GM19468 (cell line): ENCODE measurements around the gene PPP1R13L.
A peak's percentile ranks its signal among the peaks of the same experiment; 100 is the strongest.

Experiments
- ATAC-seq: cut with Tn5 transposase; IDR thresholded peaks from one replicate; pipeline ENCODE4 v1.9.1; 2021; ENCODE audit warnings: mild to moderate bottlenecking, moderate library complexity, moderate number of reproducible peaks; ENCODE audit not compliant: unreplicated experiment; ENCODE audit errors: extremely low read depth

Gene PPP1R13L, protein sequence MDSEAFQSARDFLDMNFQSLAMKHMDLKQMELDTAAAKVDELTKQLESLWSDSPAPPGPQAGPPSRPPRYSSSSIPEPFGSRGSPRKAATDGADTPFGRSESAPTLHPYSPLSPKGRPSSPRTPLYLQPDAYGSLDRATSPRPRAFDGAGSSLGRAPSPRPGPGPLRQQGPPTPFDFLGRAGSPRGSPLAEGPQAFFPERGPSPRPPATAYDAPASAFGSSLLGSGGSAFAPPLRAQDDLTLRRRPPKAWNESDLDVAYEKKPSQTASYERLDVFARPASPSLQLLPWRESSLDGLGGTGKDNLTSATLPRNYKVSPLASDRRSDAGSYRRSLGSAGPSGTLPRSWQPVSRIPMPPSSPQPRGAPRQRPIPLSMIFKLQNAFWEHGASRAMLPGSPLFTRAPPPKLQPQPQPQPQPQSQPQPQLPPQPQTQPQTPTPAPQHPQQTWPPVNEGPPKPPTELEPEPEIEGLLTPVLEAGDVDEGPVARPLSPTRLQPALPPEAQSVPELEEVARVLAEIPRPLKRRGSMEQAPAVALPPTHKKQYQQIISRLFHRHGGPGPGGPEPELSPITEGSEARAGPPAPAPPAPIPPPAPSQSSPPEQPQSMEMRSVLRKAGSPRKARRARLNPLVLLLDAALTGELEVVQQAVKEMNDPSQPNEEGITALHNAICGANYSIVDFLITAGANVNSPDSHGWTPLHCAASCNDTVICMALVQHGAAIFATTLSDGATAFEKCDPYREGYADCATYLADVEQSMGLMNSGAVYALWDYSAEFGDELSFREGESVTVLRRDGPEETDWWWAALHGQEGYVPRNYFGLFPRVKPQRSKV

DNA sequence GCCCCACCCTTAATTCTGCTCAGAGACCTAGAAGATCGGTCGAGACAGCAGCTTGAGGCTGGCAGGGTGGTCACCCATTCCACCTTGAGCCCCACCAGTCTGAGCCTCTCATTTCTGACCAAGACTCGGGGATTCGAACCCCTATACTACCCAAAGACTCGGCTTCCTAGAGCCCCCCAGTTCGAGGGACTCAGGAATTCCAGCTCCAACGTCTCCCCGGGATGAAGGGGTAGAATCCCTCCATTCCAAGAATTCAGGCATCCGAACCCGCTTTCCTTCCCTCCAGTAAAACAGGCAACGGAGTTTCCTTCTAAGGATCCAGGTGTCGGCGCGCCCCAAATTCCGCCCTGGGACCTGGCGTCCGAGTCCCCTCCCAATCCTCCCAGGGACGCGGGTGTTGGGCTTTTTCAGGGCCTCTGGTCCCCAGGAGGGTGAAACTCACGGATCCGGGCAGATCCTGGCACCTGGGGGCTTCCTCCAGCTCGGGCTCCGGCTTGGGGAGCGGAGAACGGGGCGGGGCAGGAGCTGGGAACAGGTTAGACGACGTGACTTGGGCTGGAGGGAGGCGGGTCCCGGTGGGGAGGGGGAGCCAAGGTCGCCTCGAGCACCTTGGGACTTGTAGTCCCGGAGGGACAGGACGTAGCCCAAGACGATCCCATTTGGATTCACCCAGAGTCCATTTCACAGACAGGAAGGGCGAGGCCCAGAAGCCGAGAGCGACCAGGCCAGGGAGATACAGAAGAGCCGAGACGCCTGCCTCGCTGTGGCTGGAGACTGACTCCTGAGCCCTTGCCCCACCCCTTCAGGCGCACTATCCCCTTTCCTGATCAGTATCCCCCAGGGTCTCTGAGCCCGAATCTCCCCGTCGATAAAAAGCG is at the start of gene PPP1R13L:
PPP1R13L (minus strand) TSS at position 513 of the 878 bp plus-strand sequence. CDS start 6,751 bp downstream, outside the sequence.
- no peak for ATAC-seq

DNA sequence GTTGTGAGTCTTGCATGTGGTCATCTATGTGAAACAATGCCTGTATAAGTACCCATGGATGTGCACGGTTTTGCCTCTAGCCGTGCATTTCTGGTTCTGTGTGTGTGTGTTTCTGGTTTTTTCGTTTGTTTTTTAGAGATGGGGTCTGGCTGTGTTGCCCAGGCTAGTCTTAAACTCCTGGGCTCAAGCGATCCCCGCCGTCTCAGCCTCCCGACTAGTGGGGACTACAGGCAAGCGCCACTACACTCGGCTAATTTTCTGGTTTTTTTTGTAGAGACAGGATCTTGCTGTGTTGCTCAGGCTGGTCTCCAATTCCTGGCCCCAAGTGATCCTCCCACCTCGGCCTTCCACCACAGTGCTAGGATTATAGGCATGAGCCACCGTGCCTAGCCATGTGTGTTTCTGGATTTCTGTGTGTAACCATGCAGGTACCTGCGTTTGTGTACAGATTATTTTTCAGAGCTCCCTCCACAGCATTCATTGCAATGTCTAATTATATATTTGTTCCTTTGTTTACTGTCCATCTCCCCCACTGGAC is 47.0 kb upstream of the PPP1R13L start:
- no peak for ATAC-seq

DNA sequence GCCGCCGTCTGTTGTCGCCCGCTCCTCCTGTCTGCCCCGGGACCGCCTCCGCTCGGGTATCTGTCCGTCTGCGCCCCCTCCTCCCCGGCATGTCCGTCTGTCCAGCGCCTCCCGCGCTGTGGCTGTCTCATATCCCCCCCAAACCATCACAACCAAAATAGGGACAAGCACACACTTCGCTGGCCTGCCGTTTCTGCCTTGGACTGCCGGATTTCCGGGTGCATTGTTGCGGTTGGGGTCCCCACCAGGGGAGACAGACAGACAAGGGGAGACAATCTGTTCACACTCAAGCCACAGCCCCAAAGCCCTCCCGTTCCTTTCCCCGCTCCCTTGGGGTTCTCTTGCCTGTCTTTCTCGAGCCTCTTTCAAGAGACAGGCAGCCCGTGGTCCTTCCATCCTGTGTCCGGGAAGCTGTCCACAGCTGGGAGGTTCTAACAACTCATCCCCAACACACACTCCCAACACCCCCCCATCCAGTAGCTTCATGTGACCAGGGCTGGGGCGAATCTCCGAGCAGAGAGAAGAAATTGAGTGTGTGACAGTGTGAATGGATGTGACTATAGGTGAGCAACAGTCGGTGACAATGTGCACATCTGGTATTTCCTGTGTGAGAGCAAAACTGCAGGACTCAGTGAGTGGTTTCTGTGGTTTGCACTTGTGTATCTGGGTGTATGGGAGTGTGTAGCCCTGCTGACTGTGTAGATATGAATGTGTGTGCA is 46.4 kb upstream of the PPP1R13L start:
- no peak for ATAC-seq

DNA sequence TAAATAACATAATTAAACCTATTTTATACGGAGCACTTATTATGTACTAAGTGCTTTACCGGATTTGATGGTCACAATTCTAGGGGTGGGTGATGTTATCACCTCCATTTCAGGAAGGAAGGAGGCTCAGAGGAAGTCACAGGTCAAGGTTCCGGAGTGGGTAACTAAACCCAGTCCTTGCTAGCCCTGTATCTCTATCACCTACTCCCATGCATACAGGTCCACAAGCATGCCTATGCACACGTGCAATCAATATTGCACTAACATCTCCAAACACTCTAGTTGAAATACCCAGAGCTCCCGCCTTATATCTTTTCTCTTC is 45.1 kb upstream of the PPP1R13L start:
- no peak for ATAC-seq

DNA sequence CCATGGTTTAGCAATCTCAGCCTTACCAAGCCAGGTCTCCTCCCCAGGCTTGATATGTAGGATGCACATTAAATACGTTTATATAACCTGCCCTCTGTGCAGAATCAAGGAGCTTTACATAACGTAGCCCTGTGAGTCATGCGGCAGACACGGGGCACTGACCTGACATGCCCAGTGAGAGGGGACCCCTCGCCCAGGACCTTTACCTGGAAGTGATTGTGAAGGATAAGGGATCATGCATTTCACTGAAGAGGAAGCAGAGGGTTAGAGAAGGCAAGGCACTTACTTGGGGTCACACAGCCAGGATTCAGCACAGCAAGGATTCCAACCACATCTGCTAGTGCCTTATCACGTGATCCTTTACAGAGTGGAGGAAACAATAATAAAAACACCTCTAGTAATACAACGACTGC is 44.0 kb upstream of the PPP1R13L start:
- no peak for ATAC-seq

DNA sequence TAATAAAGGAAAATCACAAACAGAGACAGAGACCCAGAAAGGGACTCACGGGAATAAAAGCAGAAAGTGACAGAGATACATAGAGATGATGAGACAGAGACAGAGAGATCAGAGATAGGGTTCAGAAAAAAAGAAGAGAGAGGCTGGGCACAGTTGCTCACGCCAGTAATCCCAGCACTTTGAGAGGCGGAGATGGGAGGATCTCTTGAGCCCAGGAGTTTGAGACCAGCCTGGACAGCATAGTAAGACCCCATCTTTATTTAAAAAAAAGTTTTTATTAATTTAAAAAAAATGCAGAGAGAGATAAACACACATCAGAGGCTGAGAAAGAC is 43.5 kb upstream of the PPP1R13L start:
- no peak for ATAC-seq

DNA sequence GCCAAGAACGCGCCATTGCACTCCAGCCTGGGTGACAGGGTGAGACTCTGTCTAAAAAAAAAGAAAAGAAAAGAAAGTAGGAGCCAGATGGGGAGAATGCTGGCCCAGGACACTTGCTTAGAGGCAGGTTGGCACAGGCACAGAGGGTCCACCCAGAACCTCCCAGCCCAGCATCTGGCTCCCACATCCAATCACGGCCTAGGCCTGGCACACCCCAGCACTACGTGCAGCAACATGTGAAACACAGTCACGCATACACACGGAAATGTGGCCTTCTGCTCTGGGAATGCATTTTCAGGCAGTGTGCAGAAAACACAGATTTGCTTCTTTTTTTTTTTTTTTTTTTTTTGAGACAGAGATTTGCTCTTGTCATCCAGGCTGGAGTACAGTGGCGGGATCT is 42.1 kb upstream of the PPP1R13L start:
- ATAC-seq: no peak

DNA sequence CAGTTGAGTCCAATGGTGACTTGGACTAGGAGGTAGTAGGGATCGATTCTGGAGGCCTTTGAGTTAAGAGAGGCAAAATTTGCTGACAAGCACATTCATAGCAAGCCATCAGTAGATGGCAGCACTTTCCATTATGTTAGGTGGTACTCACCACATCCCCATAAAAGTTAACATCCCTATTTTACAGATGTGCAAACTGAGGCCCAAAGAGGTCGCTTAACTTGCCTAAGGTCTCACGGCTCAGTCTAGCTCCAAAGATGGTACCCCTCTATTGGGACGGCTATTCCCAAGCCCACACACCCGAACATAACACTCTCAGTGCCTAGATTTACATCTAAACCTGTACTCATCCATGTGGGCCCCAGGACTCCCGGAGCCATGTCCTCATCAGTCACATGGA is 41.4 kb upstream of the PPP1R13L start:
- ATAC-seq: no peak

DNA sequence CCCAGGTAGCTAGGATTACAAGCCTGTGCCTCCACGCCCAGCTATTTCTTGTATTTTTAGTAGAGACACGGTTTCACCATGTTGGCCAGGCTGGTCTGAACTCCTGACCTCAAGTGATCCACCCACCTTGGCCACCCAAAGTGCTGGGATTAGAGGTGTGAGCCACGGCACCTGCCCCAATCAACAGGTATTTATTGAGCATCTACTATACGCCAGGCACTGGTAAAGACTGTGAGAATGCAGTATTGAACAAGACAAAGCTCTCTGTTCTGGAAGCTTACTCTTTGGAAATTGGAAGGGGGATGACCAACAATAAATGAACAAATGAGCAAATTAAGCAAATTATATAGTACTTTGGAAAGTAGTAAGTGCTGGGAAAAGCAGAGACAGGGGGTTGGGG is 40.3 kb upstream of the PPP1R13L start:
- ATAC-seq: no peak

DNA sequence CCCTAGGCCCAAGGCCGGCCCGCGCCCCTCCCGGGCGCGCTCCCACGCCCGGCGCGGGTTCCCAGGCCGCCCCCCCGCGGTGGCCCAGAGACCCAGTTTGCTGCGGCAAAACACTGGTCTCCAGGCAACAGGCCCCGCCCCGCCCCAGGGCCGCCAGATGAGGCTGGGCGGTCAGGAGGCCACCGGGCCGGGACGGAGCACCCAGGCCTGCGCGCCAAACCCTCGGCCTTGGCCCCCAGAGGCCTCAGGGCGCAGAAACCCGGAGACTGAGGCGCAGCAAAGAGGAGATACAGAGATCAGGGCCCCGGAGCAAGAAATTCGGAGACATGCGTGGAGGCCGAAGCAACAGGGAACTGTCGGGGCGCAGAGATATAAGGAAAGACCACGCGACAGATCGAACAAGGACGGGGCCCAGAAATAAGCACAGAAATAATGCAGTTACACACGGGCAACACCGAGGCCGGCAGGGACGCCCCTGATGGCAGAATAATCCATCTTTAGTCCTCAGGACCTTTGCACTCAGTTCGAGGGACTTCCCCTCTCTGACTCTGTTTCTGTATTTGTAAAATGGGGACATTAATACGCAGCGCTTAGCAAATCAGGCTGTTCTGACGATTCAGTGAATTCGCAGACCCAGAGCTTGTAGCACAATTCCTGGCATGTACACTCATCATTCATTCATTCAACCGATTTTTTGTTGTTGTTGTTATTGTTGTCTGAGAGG is 39.6 kb upstream of the PPP1R13L start:
- no peak for ATAC-seq

DNA sequence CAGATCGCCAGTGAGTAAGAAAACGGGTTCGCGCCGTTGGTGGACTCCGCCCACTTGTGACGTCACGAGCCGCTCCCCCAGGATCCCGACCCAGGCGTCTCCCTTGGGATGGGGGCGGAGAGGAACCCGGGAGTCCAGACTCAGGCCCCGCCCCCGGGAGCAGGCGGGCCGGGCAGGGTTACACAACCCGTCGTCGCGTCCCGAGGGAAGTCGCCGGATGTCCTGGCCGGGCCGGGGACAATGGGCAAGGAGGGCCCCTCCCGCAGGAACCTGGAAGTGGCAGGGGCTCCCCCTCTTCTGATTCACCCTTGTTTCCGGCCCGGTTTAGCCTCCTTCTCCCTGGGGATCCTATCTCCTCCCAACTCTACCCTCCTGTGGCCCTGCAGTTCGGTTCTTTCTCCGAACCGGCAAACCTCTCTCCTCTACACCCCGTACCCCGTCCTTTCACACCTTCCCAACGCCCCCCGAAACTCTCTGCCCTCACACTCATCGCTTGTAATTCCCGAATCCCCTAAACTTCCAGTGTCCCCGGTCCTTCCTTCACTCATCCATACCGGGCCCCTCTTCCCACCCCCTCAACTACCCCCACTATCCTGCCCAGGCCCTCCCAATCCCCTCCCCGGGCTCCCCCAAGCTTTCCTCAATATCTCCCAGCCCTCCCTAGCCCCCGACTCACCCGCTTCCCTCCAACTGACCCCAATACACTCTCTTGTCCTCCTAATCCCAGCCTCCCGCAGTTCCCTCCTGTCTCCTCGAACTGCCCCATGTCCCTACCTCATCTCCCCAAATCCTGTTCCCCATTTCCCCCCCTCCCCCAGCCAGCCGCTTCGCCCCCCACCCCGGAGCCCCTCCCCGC is 38.8 kb upstream of the PPP1R13L start:
- ATAC-seq: no peak

DNA sequence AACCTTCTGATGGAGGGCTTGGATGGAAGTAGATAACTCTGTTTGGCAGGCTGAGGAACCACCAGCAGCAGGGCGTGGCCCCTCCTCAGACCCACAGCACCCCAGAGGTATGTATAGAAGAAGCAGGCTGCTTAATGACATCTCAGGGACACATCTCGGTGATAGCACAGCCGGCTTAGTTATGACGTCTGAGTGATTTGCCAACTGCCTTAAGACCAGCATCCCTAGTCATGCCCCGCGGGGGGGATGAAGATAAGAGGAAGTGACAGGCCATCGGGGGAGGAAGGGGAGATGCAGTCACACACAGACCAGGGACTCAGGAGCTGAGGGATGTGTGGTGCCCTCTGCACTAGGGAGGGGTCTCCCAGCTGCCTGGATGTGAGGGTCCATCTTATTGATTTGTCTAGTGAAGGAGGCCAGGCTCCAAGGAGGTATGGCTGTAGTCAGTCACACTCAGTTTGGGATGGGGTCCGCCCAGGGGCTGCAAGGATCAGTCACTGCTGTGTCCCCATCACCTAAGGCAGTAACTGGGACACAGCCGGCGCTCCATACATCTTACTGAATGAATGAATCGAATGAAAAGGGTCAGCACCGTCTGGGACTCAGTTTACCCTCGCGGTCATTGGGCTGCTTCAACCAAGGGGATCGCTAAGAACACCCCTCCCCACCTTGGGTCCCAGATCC is 38.1 kb upstream of the PPP1R13L start:
- no peak for ATAC-seq

DNA sequence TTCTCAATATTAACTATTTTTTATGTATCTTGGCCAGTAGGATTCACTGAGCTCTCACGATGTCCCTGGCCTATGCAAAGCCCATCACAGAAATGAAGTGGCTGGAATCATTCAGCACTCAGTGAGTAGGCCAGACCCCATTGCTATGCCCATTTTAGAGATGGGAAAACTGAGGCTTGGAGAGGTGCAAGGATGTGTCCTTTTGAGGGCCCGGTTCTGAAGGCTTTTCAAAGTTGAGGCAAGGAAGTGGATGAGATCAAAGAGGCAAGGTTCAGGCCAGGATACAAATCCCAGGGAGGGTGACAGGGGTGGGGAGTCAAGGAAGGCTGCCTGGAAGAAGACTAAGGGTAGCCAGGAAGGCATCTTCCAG is 37.5 kb upstream of the PPP1R13L start:
- no peak for ATAC-seq

DNA sequence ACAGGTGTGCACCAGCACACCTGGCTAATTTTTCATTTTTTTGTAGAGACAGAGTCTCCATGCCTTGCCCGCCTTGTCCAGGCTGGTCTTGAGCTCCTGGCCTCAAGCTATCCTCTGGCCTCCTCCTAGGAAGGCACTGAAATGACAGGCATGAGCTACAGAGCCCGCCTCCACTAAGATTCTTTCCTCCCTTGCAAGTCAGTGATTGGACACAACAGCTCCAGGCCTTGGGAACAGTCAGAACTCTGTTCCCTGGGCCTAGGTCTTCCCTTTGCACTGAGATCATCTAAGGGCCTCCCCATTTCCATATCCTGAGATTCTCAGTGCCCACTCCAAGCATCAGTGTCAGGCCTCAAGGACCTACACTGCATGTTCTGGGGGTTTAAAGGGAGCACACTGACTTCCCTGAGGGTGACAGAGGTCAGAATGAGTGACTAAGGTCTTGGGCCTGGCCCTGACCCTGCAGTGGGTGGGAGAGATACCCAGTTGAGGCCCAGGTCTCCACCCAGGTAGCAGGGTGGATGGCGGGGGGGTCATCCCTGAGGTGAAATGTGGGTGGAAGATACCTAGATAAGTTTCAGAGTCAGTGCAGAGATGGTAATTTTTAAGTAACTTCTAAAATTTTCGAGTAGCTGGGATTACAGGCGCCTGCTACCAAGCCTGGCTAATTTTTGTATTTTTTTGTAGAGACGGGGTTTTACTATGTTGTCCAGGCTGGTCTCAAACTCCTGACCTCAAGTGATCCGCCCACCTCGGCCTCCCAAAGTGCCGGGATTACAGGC is 36.2 kb upstream of the PPP1R13L start:
- ATAC-seq: no peak

DNA sequence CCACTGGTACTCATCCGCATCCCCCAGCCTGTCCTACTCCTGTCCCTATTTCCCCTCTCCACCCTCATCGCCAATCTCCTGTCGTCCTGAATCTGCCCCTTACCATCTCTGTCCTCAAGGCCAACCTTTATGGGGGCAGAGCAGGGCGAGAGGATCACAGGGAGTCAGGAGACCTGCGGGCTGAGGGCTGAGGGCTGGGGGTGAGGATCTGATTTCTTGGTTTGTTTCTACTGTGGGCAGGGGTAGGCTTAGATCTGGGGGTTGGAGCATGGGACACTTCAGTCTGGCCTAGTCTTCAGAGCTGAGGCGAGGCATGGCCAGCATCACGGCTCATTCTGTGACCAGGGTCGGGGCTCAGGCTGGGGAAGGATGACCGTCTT is 35.4 kb upstream of the PPP1R13L start:
- ATAC-seq: no peak

DNA sequence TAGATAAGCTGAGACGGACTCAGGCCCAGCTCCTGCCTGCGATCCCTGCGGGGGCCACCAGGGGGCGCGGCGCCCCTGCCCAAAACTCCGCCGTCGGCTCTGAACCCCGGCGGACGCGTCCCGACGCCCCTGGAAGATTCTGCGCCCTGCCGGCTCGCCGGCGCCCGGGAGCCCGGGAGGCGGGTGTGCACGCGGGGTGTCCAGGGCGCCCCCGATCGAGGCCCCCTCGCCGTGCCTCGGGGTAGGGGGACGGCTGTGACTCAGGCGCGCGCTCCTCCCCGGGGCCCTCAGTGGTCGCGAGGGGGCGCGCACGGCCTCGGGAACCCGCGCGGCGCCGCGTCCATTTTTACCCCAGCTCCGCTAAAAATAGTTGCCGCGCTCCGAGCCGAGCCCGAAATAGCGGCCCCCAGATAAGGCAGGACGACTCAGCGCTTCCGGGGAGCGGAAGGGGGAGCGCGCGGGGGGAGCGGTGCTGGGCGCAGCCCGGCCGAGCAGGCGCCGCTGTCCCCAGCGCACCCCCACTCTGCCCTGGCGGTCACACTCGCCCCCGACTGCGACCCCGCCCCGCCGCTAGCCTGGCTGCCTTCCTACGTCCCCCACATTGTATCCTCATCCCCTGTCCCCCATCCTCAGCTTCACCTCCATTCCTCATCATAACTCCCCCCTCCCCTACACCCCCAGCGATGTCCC is 34.8 kb upstream of the PPP1R13L start:
- ATAC-seq: peak; percentile 34

DNA sequence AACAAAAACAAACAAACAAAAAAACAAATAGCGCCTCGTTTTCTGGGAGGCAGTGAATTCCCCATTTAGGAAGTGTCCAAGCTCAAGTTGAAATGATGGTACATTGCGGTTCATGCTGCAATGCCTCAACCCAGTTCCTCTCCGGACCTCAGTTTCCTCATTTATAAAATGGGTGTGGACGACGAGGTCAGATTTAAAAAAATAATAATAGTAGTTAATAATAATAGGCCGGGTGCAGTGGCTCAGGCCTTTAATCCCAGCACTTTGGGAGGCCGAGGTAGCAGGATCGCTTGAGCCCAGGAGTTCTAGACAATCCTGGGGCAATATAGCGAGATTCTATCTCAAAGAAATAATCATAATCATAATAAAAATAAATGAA is 34.3 kb upstream of the PPP1R13L start:
- no peak for ATAC-seq
